Measurements from ENCODE around the gene KPRP. TPM values are rescaled to one million over a fixed set of nuclear protein-coding genes. Genes with fewer than 3 reads are reported as not detected.

Gene KPRP
- total and polyA plus RNA-seq, 2 experiments from 2014 or later: 0.22 to 10.4 TPM

DNA sequence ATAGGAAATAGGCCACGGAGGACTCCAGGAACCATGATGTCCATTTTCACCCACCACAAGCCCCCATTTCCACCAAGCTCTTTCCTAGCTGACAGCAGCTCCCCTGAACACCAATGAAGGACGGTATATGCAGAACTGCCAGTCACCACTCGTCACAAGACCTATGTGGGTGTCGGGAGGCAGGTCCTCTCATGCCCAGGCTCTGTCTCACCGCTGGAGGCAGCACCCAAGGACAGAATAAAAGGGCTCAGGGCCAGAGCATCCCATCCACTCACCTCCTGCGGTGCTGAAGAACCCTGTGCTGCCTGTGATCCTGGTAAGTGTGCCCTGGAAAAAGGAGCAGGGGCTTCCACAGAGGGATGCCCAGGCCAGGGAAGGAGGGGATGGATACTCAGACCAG lies 17.1 kb downstream of the KPRP start, which contains the start of gene LCE1F:
LCE1F (plus strand) TSS at position 266 of the 400 bp plus-strand sequence. CDS start 1,232 bp downstream, outside the sequence.
- Histone ChIP-seq H3F3A (ENCODE audit: insufficient read depth) (peaks cover 4% of the 10 kb centered on the region), H3K9ac (no peak within 1 kb of the TSS), H3K9me3 (ENCODE audit: low read depth) (no peaks in the 10 kb centered on the region), H3K36me3 (ENCODE audit: low read depth) (no peaks in the 10 kb centered on the region), H3K4me2 (ENCODE audit: unreplicated experiment) (no peak within 1 kb of the TSS), H3K79me2 (ENCODE audit: insufficient read depth) (no peaks in the 10 kb centered on the region), H3K4me3 (no peak within 1 kb of the TSS), H4K20me1 (ENCODE audit: insufficient read depth) (no peaks in the 10 kb centered on the region), H2AFZ (no peak within 1 kb of the TSS), H3K9me2 (ENCODE audit: insufficient read depth) (no peaks in the 10 kb centered on the region), H3K27me3 (replicated peaks; ENCODE audit: insufficient read depth) (no peaks in the 10 kb centered on the region), H3K27ac (no peak within 1 kb of the TSS), H3K4me1 (ENCODE audit: insufficient read depth) (peaks cover 11% of the 10 kb centered on the region)
- DNase-seq: no peak
- in situ Hi-C loops (cut with MboI): no loop called here
- no peak for TF ChIP-seq EZH2 (IDR thresholded peaks at IDR 0.05; ENCODE audit: insufficient read depth, poor library complexity, severe bottlenecking)
- TF ChIP-seq EZH2phosphoT487 (IDR thresholded peaks at IDR 0.05; ENCODE audit: insufficient read depth, low read depth): no peak
- 19 to 33% methylated on average over 5 to 6 of the region's 6 CpGs for WGBS, 2 experiments (ENCODE audit: low coverage in 1 of 2, low lambda C conversion rate in 2 of 2, missing lambda C conversion rate in 2 of 2)

DNA sequence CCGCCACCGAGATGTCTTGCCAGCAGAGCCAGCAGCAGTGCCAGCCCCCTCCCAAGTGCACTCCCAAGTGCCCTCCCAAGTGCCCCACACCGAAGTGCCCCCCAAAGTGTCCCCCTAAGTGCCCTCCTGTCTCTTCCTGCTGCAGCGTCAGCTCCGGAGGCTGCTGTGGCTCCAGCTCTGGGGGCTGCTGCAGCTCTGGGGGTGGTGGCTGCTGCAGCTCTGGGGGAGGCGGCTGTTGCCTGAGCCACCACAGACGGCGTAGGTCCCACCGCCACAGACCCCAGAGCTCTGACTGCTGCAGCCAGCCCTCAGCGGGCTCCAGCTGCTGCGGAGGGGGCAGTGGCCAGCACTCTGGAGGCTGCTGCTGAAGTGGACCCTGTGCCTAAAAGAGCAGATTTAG lies 18.5 kb downstream of the KPRP start:
- Histone ChIP-seq H3K36me3 (ENCODE audit: low read depth) (no peaks in the 10 kb centered on the region), H3K9me2 (ENCODE audit: insufficient read depth) (no peaks in the 10 kb centered on the region), H2AFZ (no peak overlapping the region), H3K27ac (no peak overlapping the region), H4K20me1 (ENCODE audit: insufficient read depth) (no peaks in the 10 kb centered on the region), H3K4me2 (ENCODE audit: unreplicated experiment) (no peak overlapping the region), H3K9ac (no peak overlapping the region), H3K9me3 (ENCODE audit: low read depth) (no peaks in the 10 kb centered on the region), H3K4me1 (ENCODE audit: insufficient read depth) (no peaks in the 10 kb centered on the region), H3K27me3 (replicated peaks; ENCODE audit: insufficient read depth) (no peaks in the 10 kb centered on the region), H3K4me3 (no peak overlapping the region), H3K79me2 (ENCODE audit: insufficient read depth) (no peaks in the 10 kb centered on the region), H3F3A (ENCODE audit: insufficient read depth) (no peaks in the 10 kb centered on the region)
- no peak for DNase-seq
- 48 to 50% methylated on average over 10 to 11 of the region's 11 CpGs for WGBS, 2 experiments (ENCODE audit: low coverage in 1 of 2, low lambda C conversion rate in 2 of 2, missing lambda C conversion rate in 2 of 2)
- in situ Hi-C loops (cut with MboI): no loop called here
- no peak for TF ChIP-seq EZH2 (IDR thresholded peaks at IDR 0.05; ENCODE audit: insufficient read depth, poor library complexity, severe bottlenecking)
- no peak for TF ChIP-seq EZH2phosphoT487 (IDR thresholded peaks at IDR 0.05; ENCODE audit: insufficient read depth, low read depth)

DNA sequence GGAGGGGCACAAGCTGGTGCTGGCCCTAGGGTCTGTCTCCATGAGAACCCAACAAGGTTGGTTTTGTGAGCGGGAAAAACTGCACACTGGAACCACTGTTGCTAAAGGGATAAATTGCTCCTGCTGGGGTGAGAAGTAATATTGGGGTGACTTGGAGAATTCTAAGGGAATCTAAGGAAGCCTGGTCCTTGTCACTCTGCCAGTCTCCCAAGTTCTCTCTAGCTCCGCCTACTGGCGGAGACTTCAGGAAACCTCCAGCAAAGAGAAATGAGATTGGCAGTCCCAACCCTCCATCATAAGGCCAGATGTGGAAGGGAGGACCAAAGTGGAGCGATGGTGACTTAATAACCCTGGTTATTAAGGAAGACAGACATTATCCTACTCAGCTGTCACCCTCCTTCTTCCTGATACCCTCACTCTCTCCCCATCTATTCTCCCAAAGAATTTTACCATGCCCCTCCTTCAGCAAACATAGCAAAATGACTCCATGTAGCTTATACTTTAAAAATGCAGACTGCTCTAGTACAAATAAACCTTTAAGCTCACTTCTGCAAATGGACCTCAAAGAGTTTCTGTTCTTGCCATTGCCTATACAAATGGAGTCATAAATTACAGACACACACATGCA lies 19.8 kb downstream of the KPRP start:
- Histone ChIP-seq H3K27me3 (replicated peaks; ENCODE audit: insufficient read depth) (no peaks in the 10 kb centered on the region), H3K9me3 (ENCODE audit: low read depth) (no peaks in the 10 kb centered on the region), H3K79me2 (ENCODE audit: insufficient read depth) (no peaks in the 10 kb centered on the region), H3F3A (ENCODE audit: insufficient read depth) (peaks cover 7% of the 10 kb centered on the region; the same call in 1 of the 2 replicates), H3K9me2 (ENCODE audit: insufficient read depth) (no peaks in the 10 kb centered on the region), H3K27ac (no peak overlapping the region), H4K20me1 (ENCODE audit: insufficient read depth) (no peaks in the 10 kb centered on the region), H3K9ac (no peak overlapping the region), H3K4me3 (no peak overlapping the region), H3K4me2 (ENCODE audit: unreplicated experiment) (no peak overlapping the region), H3K36me3 (ENCODE audit: low read depth) (no peaks in the 10 kb centered on the region), H3K4me1 (ENCODE audit: insufficient read depth) (peaks cover 5% of the 10 kb centered on the region; the same call in 1 of the 2 replicates), H2AFZ (no peak overlapping the region)
- 51 to 58% methylated on average over 4 of the region's 4 CpGs for WGBS, 2 experiments (ENCODE audit: low coverage in 1 of 2, low lambda C conversion rate in 2 of 2, missing lambda C conversion rate in 2 of 2)
- peak; percentile 32 for DNase-seq
- TF ChIP-seq EZH2phosphoT487 (IDR thresholded peaks at IDR 0.05; ENCODE audit: insufficient read depth, low read depth): no peak
- no peak for TF ChIP-seq EZH2 (IDR thresholded peaks at IDR 0.05; ENCODE audit: insufficient read depth, poor library complexity, severe bottlenecking)
- in situ Hi-C loops (cut with MboI): no loop called here

DNA sequence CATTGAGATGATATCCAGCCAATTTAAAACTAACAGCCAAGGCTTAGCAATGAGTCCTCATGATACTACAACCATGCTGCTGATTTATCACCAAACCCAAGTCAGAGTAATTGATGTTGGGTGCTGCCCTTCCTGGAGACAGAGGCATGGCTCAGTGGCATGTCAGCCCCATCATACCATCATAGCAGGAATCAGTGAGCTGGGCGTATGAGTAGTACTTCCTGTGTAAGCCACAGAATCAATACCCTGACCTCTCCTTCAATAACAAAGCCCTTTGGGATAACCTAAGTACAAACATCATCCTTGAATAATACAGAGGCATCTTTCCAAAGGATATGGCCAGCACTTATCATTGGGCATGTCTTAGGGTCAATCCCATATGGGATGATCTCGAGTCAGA lies 25.3 kb downstream of the KPRP start:
- Histone ChIP-seq H3K4me3 (no peak overlapping the region), H3K4me2 (ENCODE audit: unreplicated experiment) (no peak overlapping the region), H3K9ac (no peak overlapping the region), H3K4me1 (ENCODE audit: insufficient read depth) (peaks cover 5% of the 10 kb centered on the region; the same call in 1 of the 2 replicates), H3K9me3 (ENCODE audit: low read depth) (no peaks in the 10 kb centered on the region), H2AFZ (no peak overlapping the region), H3F3A (ENCODE audit: insufficient read depth) (peaks cover 9% of the 10 kb centered on the region; the same call in 1 of the 2 replicates), H3K36me3 (ENCODE audit: low read depth) (no peaks in the 10 kb centered on the region), H3K9me2 (ENCODE audit: insufficient read depth) (no peaks in the 10 kb centered on the region), H4K20me1 (ENCODE audit: insufficient read depth) (no peaks in the 10 kb centered on the region), H3K79me2 (ENCODE audit: insufficient read depth) (no peaks in the 10 kb centered on the region), H3K27me3 (replicated peaks; ENCODE audit: insufficient read depth) (no peaks in the 10 kb centered on the region), H3K27ac (no peak overlapping the region)
- in situ Hi-C loops (cut with MboI): no loop called here
- no peak for DNase-seq
- TF ChIP-seq EZH2phosphoT487 (IDR thresholded peaks at IDR 0.05; ENCODE audit: insufficient read depth, low read depth) (no peak), EZH2 (IDR thresholded peaks at IDR 0.05; ENCODE audit: insufficient read depth, poor library complexity, severe bottlenecking) (no peak)
- WGBS, 2 experiments (ENCODE audit: low coverage in 1 of 2, low lambda C conversion rate in 2 of 2, missing lambda C conversion rate in 2 of 2): 22 to 36% methylated on average over 2 of the region's 2 CpGs
